Coronary artery (tissue), 2 donors: Measurements from ENCODE around the gene NTPCR.

Source experiments
- DNase-seq: peaks from one replicate; pipeline ENCODE4 v3.0.0-alpha.2; 2017; ENCODE audit warnings: low spot score
- H3K27ac ChIP-seq, 2 donors: fragments of 200-600 bp; sonication (generic); one replicate each; pipeline ENCODE4 v1.5.1; 2016 to 2019
- H3K4me3 ChIP-seq: fragments of 200-600 bp; sonication (generic); 2 replicates; pipeline ENCODE4 v1.5.1; 2016; ENCODE audit warnings: mild to moderate bottlenecking, moderate library complexity
- TF ChIP-seq, protein P1 (sequence below): fragments of 200-600 bp; sonication (generic); IDR thresholded peaks from one replicate; pipeline ENCODE4 v1.5.1; 2019; ENCODE audit warnings: antibody characterized with exemption

Gene NTPCR

DNA sequence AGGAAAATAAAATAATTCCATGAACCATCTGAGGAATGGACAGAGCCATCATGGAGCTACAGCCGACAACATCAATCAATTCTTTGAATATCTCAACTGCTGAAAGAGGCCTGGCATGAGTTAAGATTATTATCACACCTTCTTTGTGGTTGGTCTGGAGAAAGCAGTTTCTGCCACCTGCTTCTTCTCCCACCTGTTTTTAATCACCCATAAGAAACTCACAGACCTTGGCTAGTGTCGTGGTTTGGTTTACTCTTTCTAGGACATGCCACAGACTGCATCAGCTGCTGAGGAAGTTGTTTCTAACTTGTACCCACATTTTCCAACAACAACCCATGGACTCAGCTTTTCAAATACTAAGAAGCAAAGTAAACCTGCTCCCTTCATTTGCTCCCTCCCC is 65.6 kb downstream of the NTPCR start:
- H3K4me3 ChIP-seq: no peak overlapping the region
- TF ChIP-seq, protein P1, sequence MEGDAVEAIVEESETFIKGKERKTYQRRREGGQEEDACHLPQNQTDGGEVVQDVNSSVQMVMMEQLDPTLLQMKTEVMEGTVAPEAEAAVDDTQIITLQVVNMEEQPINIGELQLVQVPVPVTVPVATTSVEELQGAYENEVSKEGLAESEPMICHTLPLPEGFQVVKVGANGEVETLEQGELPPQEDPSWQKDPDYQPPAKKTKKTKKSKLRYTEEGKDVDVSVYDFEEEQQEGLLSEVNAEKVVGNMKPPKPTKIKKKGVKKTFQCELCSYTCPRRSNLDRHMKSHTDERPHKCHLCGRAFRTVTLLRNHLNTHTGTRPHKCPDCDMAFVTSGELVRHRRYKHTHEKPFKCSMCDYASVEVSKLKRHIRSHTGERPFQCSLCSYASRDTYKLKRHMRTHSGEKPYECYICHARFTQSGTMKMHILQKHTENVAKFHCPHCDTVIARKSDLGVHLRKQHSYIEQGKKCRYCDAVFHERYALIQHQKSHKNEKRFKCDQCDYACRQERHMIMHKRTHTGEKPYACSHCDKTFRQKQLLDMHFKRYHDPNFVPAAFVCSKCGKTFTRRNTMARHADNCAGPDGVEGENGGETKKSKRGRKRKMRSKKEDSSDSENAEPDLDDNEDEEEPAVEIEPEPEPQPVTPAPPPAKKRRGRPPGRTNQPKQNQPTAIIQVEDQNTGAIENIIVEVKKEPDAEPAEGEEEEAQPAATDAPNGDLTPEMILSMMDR: no peak
- no peak for DNase-seq
- no peak overlapping the region for H3K27ac ChIP-seq

DNA sequence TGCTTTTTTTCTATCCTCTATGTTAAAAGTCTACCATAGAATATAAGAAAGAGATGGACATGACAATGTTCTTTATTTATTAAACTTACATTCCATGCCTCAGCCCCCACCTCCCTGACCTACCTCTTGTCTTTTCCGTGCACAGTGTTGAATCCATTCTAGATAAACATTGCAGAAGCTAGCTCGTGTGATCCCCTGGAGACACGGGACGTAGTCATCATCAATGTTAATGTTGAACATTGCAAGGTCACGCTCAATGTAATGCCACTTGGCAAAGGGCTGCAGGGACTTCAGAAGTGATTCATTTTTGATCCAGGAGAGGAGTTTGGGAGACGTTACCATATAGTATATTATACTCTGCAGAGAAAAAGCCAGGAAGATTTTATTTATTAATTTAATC is 66.4 kb downstream of the NTPCR start:
- no peak overlapping the region for H3K4me3 ChIP-seq
- no peak overlapping the region for H3K27ac ChIP-seq
- no peak for DNase-seq
- TF ChIP-seq, protein P1: no peak

DNA sequence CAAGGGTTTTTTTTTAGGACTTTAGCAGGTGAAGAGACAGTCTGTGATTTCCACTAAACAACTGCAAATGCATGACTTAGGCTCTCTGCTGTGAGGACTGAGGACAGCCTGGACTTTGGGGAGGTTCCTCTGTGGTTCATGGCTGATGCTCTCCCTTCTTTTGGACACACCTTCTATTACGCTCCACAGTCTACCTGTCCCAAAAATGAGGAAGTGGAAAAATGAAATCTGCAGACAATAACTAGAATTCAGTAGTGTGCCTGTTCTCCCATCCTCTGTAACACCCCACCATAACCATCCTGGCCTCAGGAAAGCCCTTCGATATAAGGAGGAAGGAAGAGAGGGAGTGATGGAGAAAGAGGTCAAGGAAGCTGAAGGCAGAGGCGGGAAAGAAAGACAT is 68.7 kb downstream of the NTPCR start:
- no peak overlapping the region for H3K27ac ChIP-seq
- TF ChIP-seq, protein P1: no peak
- H3K4me3 ChIP-seq: no peak overlapping the region
- DNase-seq: no peak

GRCh38 chr1:233019778-233020325 is 69.4 kb downstream of the NTPCR start:
- H3K27ac ChIP-seq: peak overlapping the region in 1 of 2 donors; percentile 23

GRCh38 chr1:233020426-233020825 is 70.0 kb downstream of the NTPCR start:
- TF ChIP-seq, protein P1: no peak
- H3K4me3 ChIP-seq: no peak overlapping the region
- peak overlapping the region in 1 of 2 donors; percentile 23 for H3K27ac ChIP-seq
- no peak for DNase-seq

More at GRCh38 chr1:233019778-233020325, 69.4 kb downstream of the NTPCR start:
- no peak overlapping the region for H3K4me3 ChIP-seq
- DNase-seq: no peak
- TF ChIP-seq, protein P1: no peak

DNA sequence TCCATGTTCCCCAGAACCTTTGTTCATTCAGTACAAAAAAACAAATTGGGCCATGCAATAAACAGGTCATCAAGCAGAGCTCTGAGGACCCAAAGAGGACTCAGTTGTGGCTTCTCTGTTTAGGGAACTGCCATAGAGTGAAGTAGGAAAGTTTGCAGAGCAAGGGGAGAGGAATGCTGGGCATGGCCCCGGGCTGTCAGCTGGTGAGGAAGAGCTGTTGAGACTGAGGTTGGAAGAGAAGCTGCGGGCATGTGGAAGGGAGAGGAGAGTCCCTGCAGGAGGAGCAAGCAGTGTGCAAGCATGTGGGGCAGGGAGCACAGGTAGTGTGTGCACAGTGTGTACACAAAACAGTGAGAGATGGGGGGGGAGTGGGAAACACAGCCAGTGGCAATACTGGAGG is 71.8 kb downstream of the NTPCR start:
- TF ChIP-seq, protein P1: no peak
- H3K4me3 ChIP-seq: no peak overlapping the region
- DNase-seq: no peak
- no peak overlapping the region for H3K27ac ChIP-seq

- Histone ChIP-seq H3K4me3 (no peak overlapping the region), H3K27ac (no peak overlapping the region)
- TF ChIP-seq, protein P1: no peak
- no peak for DNase-seq
Measured at GRCh38 chr1:233024199-233024598, 73.8 kb downstream of the NTPCR start.
